GM12878 (cell line): ENCODE data around the gene TCF25. TPM values are rescaled to one million over a fixed set of nuclear protein-coding genes. Genes with fewer than 3 reads are reported as not detected.

Source experiments
- ATAC-seq: fragments of 200-7000 bp; cut with Tn5 transposase; 3 replicates; pipeline ENCODE4 v1.9.1; 2020; ENCODE audit warnings: mild to moderate bottlenecking, moderate library complexity
- BruUV-seq: library from RNA; stranded (reverse); fragments of 400-500 nt; replicated peaks from 2 replicates; lab custom pipeline; 2021; lab: Mats Ljungman, UMichigan
- CTCF ChIA-PET: fragments of 300-600 bp; sonication (Branson Sonifier 250); formaldehyde crosslinking; extraction: SDS; loops from one replicate; lab custom pipeline; 2021; ENCODE audit warnings: inconsistent platforms; lab: Yijun Ruan, JAX
- POLR2A ChIA-PET: fragments of 350-600 bp; formaldehyde crosslinking; extraction: SDS; loops from one replicate; lab custom pipeline; 2021; ENCODE audit warnings: inconsistent platforms; lab: Charles Lee
- RAD21 ChIA-PET: fragments of 300-600 bp; sonication (Branson Sonifier 250); formaldehyde crosslinking; loops from one replicate; lab custom pipeline; 2023; ENCODE audit warnings: antibody characterized with exemption; ENCODE audit not compliant: unreplicated experiment; lab: Charles Lee
- SMC1A ChIA-PET: fragments of 300-600 bp; sonication (Branson Sonifier 250); formaldehyde crosslinking; loops from one replicate; lab custom pipeline; 2023; ENCODE audit not compliant: unreplicated experiment, uncharacterized antibody; lab: Charles Lee
- DNase-seq: peaks from one replicate; pipeline ENCODE4 v3.0.0-alpha.2; 2011; ENCODE audit warnings: low read depth, low spot score
- FAIRE-seq: peaks from 3 replicates; lab custom pipeline; 2011; peaks lifted over from hg19 to GRCh38; lab: Jason Lieb, UNC
- H2AFZ ChIP-seq: 2 replicates; pipeline ENCODE4 v1.6.0; 2011; ENCODE audit warnings: low read depth, low read length, control low read depth; ENCODE audit not compliant: control insufficient read depth
- H3K27ac ChIP-seq: 2 replicates; pipeline ENCODE4 v1.5.1; 2011; ENCODE audit warnings: control low read depth; ENCODE audit not compliant: control insufficient read depth, insufficient read depth
- H3K27me3 ChIP-seq, 2 experiments: replicated peaks in 1 of 2; 2 replicates each; pipeline versions ENCODE4 v1.6.0 to v1.6.1; 2011; ENCODE audit warnings: low read length in 1 of 2; ENCODE audit not compliant: control insufficient read depth in 2 of 2, insufficient read depth in 2 of 2
- H3K36me3 ChIP-seq, 2 experiments: 2 replicates each; pipeline ENCODE4 v1.5.1; 2011; ENCODE audit warnings: low read length in 1 of 2; ENCODE audit not compliant: control insufficient read depth in 2 of 2, insufficient read depth in 2 of 2
- H3K4me1 ChIP-seq: 2 replicates; pipeline ENCODE4 v1.6.1; 2011; ENCODE audit warnings: mild to moderate bottlenecking, low read length, moderate library complexity, mixed read lengths; ENCODE audit not compliant: control insufficient read depth, insufficient read depth
- H3K4me2 ChIP-seq: 2 replicates; pipeline ENCODE4 v1.6.0; 2011; ENCODE audit warnings: control low read depth; ENCODE audit not compliant: control insufficient read depth, insufficient read depth
- H3K4me3 ChIP-seq: fragments of 200-600 bp; sonication (generic); 2 replicates; pipeline ENCODE4 v1.5.1; 2016
- H3K79me2 ChIP-seq: 2 replicates; pipeline ENCODE4 v1.6.0; 2011; ENCODE audit warnings: low read length; ENCODE audit not compliant: control insufficient read depth, insufficient read depth
- H3K9ac ChIP-seq: 2 replicates; pipeline ENCODE4 v1.8.0; 2011; ENCODE audit warnings: low read length, control low read depth, mixed read lengths; ENCODE audit not compliant: control insufficient read depth, insufficient read depth
- H3K9me3 ChIP-seq: replicated peaks from 3 replicates; pipeline ENCODE4 v1.5.1; 2011; ENCODE audit warnings: mild to moderate bottlenecking, low read length; ENCODE audit not compliant: control insufficient read depth, insufficient read depth
- H4K20me1 ChIP-seq: 2 replicates; pipeline ENCODE4 v1.6.0; 2011; ENCODE audit not compliant: control insufficient read depth, insufficient read depth
- CBFB ChIP-seq: IDR thresholded peaks from 2 replicates; pipeline ENCODE4 v1.6.1; 2016; ENCODE audit warnings: antibody characterized with exemption, low read depth
- CEBPB ChIP-seq, 2 experiments: fragments of 150-350 bp in 1 of 2; IDR thresholded peaks; 2 replicates each; pipeline ENCODE4 v1.6.1; 2012 to 2014; ENCODE audit warnings: low read depth in 2 of 2, low read length in 2 of 2, borderline replicate concordance in 1 of 2, inconsistent platforms in 1 of 2
- MEF2A ChIP-seq: IDR thresholded peaks from 2 replicates; pipeline ENCODE4 v1.6.1; 2011; ENCODE audit warnings: low read depth, mild to moderate bottlenecking, low read length, moderate library complexity; ENCODE audit not compliant: insufficient read depth
- RAD51 ChIP-seq: fragments of 450-650 bp; IDR thresholded peaks from 2 replicates; pipeline ENCODE4 v1.6.1; 2016; ENCODE audit warnings: moderate library complexity, mild to moderate bottlenecking, inconsistent platforms
- SP1 ChIP-seq: IDR thresholded peaks from one replicate; pipeline ENCODE4 v1.6.1; 2011; ENCODE audit warnings: low read depth, low read length
- WGBS: methylation state at CpG from one replicate; pipeline ENCODE4 v1.1.6; 2016; ENCODE audit warnings: low lambda C conversion rate; ENCODE audit not compliant: insufficient replicate concordance, insufficient coverage; ENCODE audit errors: missing lambda C conversion rate; 5-methylcytosine and 5-hydroxymethylcytosine counted together
- in situ Hi-C: fragments of 300-500 bp; cut with MboI; formaldehyde crosslinking; loops from 9 replicates; pipeline ENCODE4 v1.14.3; 2018; ENCODE audit warnings: mixed read lengths
- intact Hi-C: fragments of 100-400 bp; cut with micrococcal nuclease; formaldehyde crosslinking; loops from one replicate; pipeline ENCODE4 v1.14.2; 2022; ENCODE audit not compliant: unreplicated experiment
- polyA plus RNA-seq, 11 experiments: library from polyadenylated mRNA; depleted of rRNA in 4 of 11; unstranded in 6 of 11; stranded (reverse) in 5 of 11; fragments of >200 nt; fragmentation: Nextera tagmentation in 4 of 11; fragmentation: Illumina TruSeq in 1 of 11; extraction: Ambion mirVana in 4 of 11; extraction: Trizol in 1 of 11; gene quantifications; 1 replicate in 1 of 11; 2 replicates in 10 of 11; pipeline versions ENCODE4 v1.2.1 to v1.2.3, GENCODE V29; 2011 to 2016; ENCODE audit warnings: inconsistent platforms in 2 of 11, missing spikeins in 2 of 11, low read depth in 1 of 11
- total RNA-seq, 4 experiments: library from RNA; depleted of rRNA in 3 of 4; stranded (reverse); fragments of >200 nt in 3 of 4; fragmentation: Illumina TruSeq in 1 of 4; extraction: Trizol in 1 of 4; gene quantifications; 2 replicates each; pipeline versions ENCODE4 v1.2.1 to v1.2.3, GENCODE V29; 2013 to 2021
- TF ChIP-seq, protein P1 (sequence below): IDR thresholded peaks from 2 replicates; pipeline ENCODE4 v1.6.1; 2011; ENCODE audit warnings: borderline replicate concordance, low read depth, mild to moderate bottlenecking, moderate library complexity, mixed read lengths, low read length; ENCODE audit not compliant: insufficient read depth; ENCODE audit errors: extremely low read length
- TF ChIP-seq, protein P2 (sequence below): IDR thresholded peaks from 2 replicates; pipeline ENCODE4 v1.6.1; 2011; ENCODE audit warnings: mild to moderate bottlenecking, low read depth, low read length, moderate library complexity; ENCODE audit not compliant: insufficient replicate concordance
- TF ChIP-seq, protein P3 (sequence below): fragments of 450-650 bp; formaldehyde crosslinking; IDR thresholded peaks from 2 replicates; pipeline ENCODE4 v1.4.0; 2022; ENCODE audit warnings: mild to moderate bottlenecking, moderate library complexity

TCF25 gene
- total and polyA plus RNA-seq, 10 of the 15 experiments (the other 5 are each of a cell fraction or from before 2014, with no cell fraction given): 8.4 to 130 (median 89.4) TPM

DNA sequence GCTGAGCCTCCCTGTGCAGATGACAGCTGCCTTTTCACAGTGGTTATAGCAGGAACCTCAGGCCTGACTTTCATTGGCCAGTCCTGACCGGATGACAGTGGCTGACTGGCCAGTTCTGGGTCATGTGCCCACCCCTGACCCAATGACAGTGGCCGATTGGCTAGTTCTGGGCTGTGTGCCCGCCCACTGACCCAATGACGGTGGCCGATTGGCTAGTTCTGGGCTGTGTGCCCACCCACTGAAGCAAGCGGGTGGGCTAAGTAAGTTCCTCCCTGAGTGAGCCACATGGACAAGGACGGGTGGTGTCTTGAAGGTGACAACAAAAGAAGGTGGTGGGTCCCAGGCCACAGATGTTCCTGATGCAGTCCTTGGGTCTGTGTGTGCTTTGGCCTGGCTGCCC lies 84.7 kb downstream of the TCF25 start:
- TF ChIP-seq RAD51 (no peak), SP1 (peak; percentile 66)
- TF ChIP-seq, protein P1, sequence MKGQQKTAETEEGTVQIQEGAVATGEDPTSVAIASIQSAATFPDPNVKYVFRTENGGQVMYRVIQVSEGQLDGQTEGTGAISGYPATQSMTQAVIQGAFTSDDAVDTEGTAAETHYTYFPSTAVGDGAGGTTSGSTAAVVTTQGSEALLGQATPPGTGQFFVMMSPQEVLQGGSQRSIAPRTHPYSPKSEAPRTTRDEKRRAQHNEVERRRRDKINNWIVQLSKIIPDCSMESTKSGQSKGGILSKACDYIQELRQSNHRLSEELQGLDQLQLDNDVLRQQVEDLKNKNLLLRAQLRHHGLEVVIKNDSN: peak; percentile 67
- H3K27ac ChIP-seq: no peak overlapping the region
- no peak overlapping the region for H3K9ac ChIP-seq
- ChIA-PET POLR2A (no interaction called here), CTCF (no interaction called here), SMC1A (no interaction called here), RAD21 (no interaction called here)
- no peaks in the 10 kb centered on the region for H4K20me1 ChIP-seq
- H3K4me2 ChIP-seq: no peak overlapping the region
- WGBS: 90% methylated on average over 7 of the region's 7 CpGs
- no peaks in the 10 kb centered on the region for H3K79me2 ChIP-seq
- no peaks in the 10 kb centered on the region for H3K9me3 ChIP-seq
- intact Hi-C loops (no loop called here), in situ Hi-C loops (no loop called here)
- ATAC-seq: peak; percentile 29; the same call in 2 of the 3 replicates
- no TSS peak for BruUV-seq
- H2AFZ ChIP-seq: no peak overlapping the region
- H3K27me3 ChIP-seq: no peaks in the 10 kb centered on the region
- H3K4me1 ChIP-seq: peaks cover 23% of the 10 kb centered on the region
- FAIRE-seq: no peak
- peaks cover 0 to 5% of the 10 kb centered on the region in 2 experiments for H3K36me3 ChIP-seq
- DNase-seq: no peak
- H3K4me3 ChIP-seq: no peak overlapping the region

DNA sequence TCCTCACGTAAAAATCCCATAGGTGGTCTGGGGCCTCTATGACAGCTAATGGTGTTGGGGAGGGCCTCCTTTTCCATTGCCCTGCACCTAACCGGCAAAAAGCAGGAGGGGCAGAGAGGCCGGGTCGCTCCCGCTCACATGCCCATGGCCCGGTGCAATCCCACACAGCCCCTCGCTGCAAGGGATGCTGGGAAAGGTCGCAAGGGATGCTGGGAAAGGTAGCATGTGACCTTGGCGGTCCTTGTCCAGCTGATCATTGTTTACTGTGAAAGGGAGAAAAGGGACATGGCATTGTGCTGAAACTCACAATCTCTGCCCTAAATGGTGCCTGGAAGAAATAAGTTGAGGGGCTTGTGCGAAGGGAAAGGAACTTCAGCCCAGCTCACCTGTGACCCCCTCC lies 85.2 kb downstream of the TCF25 start:
- SMC1A ChIA-PET: no interaction called here
- ATAC-seq (no peak), DNase-seq (no peak), FAIRE-seq (no peak)
- no peak overlapping the region for H3K9ac ChIP-seq
- H3K4me2 ChIP-seq: no peak overlapping the region
- no peak overlapping the region for H3K27ac ChIP-seq
- no peaks in the 10 kb centered on the region for H3K9me3 ChIP-seq
- no peak overlapping the region for H3K4me3 ChIP-seq
- BruUV-seq: no TSS peak
- intact Hi-C loops: no loop called here
- in situ Hi-C loops: no loop called here
- no peaks in the 10 kb centered on the region for H3K27me3 ChIP-seq
- H4K20me1 ChIP-seq: no peaks in the 10 kb centered on the region
- H3K36me3 ChIP-seq: peaks cover 0 to 5% of the 10 kb centered on the region in 2 experiments
- H3K79me2 ChIP-seq: no peaks in the 10 kb centered on the region
- RAD21 ChIA-PET: no interaction called here
- POLR2A ChIA-PET: no interaction called here
- H2AFZ ChIP-seq: no peak overlapping the region
- H3K4me1 ChIP-seq: peaks cover 18% of the 10 kb centered on the region
- TF ChIP-seq CBFB: no peak
- no peak for TF ChIP-seq MEF2A
- TF ChIP-seq, protein P2, sequence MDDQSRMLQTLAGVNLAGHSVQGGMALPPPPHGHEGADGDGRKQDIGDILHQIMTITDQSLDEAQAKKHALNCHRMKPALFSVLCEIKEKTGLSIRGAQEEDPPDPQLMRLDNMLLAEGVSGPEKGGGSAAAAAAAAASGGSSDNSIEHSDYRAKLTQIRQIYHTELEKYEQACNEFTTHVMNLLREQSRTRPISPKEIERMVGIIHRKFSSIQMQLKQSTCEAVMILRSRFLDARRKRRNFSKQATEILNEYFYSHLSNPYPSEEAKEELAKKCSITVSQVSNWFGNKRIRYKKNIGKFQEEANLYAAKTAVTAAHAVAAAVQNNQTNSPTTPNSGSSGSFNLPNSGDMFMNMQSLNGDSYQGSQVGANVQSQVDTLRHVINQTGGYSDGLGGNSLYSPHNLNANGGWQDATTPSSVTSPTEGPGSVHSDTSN: no peak
- TF ChIP-seq CEBPB (IDR thresholded peaks at IDR 0.05; ENCODE audit: borderline replicate concordance in 1 of 2, low read depth in 2 of 2, low read length in 2 of 2): no peak
- TF ChIP-seq, protein P3, sequence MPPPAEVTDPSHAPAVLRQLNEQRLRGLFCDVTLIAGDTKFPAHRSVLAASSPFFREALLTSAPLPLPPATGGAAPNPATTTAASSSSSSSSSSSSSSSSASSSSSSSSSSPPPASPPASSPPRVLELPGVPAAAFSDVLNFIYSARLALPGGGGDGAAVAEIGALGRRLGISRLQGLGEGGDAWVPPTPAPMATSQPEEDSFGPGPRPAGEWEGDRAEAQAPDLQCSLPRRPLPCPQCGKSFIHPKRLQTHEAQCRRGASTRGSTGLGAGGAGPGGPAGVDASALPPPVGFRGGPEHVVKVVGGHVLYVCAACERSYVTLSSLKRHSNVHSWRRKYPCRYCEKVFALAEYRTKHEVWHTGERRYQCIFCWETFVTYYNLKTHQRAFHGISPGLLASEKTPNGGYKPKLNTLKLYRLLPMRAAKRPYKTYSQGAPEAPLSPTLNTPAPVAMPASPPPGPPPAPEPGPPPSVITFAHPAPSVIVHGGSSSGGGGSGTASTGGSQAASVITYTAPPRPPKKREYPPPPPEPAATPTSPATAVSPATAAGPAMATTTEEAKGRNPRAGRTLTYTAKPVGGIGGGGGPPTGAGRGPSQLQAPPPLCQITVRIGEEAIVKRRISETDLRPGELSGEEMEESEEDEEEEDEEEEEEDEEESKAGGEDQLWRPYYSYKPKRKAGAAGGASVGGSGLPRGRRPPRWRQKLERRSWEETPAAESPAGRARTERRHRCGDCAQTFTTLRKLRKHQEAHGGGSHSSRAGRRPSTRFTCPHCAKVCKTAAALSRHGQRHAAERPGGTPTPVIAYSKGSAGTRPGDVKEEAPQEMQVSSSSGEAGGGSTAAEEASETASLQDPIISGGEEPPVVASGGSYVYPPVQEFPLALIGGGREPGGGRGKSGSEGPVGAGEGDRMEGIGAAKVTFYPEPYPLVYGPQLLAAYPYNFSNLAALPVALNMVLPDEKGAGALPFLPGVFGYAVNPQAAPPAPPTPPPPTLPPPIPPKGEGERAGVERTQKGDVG (CRISPR knock-in tag): no peak
- WGBS: 98% methylated on average over 10 of the region's 10 CpGs
- CTCF ChIA-PET: interaction anchor here (1.0 kb wide), 1 partner anchor 48 kb away, joined by 3 read pairs; no protein-coding TSS in a partner anchor
